ENCODE measurements around the gene SCTR.

DNA sequence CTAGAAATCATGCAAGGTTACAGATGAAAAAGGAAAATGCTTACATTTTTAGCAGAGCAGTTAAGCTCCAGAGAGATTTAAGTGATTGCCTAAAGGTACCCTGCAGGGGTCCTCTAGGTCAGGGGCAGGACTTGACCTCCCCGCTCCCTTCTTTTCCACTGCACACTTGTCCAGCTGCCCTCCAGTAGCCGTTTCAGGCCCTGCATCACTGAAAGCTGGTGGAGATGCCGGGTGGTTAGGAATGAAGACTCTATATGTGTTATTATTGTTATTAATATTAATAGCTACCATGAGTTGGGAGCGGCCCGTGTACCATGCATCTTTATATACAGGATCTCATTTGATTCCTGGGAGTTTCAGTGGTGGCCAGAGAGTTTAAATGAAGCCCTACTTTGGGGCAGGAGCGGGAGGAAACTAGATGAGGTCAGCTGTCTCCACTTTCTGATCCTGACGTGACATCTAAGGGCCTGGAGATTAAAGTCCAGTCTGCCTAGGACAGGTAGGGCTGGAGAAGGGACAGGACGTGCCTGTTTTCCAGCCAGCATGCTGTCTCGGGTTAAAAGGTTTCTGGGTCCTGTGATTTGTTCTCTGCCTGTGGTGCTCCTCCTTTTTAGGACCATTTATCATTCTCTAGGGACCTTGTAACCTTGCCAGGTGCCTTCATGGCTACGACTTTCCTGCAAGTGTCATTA, 90.5 kb downstream of the SCTR start:
- TF ChIP-seq, protein P1, sequence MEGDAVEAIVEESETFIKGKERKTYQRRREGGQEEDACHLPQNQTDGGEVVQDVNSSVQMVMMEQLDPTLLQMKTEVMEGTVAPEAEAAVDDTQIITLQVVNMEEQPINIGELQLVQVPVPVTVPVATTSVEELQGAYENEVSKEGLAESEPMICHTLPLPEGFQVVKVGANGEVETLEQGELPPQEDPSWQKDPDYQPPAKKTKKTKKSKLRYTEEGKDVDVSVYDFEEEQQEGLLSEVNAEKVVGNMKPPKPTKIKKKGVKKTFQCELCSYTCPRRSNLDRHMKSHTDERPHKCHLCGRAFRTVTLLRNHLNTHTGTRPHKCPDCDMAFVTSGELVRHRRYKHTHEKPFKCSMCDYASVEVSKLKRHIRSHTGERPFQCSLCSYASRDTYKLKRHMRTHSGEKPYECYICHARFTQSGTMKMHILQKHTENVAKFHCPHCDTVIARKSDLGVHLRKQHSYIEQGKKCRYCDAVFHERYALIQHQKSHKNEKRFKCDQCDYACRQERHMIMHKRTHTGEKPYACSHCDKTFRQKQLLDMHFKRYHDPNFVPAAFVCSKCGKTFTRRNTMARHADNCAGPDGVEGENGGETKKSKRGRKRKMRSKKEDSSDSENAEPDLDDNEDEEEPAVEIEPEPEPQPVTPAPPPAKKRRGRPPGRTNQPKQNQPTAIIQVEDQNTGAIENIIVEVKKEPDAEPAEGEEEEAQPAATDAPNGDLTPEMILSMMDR (IDR thresholded peaks at IDR 0.05): no peak
- no peak for TF ChIP-seq POLR2A (IDR thresholded peaks at IDR 0.05)
